NCI-H2171 treated with DMSO at 0.1 percent for 48 hours (cell line): ENCODE measurements around the gene RFX2.
A peak's percentile ranks its signal among the peaks of the same experiment; 100 is the strongest.
"Not testable (repeated sequence)": the region's sequence is repeated elsewhere in the genome, so short reads cannot be mapped to it uniquely, and the experiment has no call there.

Experiments used
- DNase-seq: peaks from one replicate; lab custom pipeline; 2025; lab: John Stamatoyannopoulos, UW

The RFX2 gene

DNA sequence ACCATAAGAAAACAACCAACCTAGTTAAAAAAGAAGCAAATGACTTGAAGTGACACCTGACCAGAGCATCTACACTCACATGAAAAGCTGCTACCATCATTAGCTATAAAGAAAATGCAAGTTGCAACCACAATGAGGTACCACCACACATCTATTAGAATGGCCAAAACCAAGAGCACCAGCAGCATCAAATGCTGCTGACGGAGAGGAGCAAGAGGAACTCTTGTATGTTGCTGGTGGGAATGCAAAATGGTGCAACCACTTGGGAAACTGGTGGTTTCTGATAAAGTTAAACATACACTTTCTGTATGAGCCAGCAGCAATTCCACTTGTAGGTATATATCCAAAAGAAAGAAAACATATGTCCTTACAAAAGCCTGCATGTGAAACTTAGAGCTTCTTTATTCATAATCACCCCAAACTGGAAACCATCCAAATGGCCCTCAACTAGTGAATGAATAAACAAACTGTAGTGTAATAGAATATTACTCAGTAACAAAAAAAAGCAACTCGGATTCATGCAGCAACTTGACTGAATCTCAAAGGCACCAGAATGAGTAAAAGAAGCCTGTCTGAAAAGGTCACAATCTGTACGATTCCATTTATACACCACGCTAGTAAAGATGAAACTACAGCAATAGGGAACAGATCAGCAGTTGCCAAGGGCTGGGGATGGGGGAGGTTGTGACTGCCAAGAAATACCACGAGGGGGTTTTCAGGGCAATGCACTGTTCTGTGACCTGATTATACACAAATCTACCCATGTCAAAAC lies 71.5 kb downstream of the RFX2 start:
- DNase-seq: peak; percentile 17

DNA sequence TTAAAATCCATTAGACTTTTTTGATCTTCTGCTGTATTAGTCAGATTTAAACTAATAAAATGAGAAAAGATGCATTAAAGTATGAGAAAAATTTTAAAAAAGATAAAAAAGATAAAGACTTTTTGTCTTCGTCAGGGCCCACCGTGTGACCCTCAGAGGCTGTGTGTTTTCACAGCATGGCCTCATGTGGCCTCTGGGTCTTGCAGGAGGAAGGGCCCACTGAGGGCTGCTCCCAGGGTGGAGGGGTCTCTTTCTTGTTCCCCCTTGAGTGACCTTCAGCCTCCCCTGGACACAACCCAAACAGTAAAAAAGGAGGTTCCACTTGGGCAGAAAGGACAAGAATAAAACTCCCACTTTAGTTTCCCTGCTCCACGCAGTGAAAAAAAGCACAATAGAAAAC lies 75.3 kb downstream of the RFX2 start:
- DNase-seq: no peak

DNA sequence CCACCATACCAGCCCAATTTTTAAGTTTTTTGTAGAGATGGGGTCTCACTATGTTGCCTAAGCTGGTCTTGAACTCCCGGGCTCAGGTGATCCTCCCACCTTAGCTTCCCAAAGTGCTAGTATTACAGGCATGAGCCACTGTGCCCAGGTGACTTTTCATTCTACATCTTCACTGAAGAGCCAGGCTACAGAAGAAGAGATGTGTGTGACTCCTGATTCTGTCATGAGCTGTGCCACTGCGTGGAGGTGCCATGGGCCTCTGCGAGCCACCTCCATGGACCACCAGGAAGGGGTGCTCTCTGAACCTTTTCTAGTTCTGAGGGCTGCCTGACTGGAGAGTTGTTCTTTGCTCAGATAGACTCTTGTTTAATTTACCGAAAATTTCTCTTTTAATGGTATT lies 75.8 kb downstream of the RFX2 start:
- no peak for DNase-seq

DNA sequence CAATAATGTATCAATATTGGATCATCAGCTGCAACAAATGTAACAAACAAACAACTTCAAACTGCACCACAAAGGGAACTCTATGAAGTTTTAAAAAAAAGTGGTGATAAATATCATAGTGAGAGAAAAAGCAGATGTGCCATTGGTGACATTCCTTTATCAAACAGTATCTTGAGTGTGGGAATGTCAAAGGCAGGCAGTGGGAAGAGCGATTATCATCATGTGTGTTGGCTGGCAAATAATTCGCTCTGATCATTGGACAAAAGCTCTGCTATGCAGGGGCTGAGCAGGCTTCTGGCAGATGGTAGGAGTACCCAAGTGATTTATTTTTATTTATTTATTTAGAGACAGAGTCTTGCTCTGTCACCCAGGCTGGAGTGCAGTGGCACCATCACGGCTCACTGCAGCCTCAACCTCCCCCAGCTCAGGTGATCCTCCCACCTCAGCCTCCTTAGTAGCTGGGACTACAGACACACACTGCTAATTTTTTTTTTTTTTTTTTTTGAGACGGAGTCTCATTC lies 76.5 kb downstream of the RFX2 start:
- DNase-seq: no peak

DNA sequence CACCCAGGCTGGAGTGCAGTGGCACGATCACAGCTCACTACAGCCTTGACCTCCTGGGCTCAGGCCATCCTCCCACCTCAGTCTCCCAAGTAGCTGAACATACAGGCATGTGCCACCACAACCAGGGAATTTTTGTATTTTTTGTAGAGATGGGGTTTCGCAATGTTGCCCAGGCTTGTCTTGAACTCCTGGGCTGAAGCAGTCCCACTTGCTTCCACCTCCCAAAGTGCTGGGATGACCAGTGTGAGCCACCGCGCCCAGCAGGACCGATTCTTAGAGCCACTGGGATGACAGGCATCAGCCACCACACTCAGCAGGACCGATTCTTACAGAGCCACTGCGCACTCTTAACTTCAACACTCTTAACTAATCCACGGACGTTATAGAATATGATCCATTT lies 77.5 kb downstream of the RFX2 start:
- no peak for DNase-seq

DNA sequence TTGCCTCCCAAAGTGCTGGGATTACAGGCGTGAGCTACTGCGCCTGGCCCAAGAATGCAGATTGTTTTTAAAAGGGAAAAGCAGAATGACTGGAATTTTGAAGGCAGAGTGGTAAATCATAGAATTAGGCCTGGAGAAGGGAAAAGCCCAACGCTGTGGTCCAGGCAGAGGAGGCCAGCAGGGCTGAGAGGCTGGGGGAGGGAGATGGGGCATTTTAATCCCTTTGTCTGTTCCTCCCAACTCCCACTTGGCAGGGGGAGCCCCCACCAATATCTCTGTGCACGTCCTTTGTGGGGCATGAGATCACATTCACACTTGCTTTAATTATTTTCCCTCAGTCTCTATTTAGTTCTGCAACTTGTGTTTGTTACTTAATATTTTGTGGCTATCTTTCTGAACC lies 77.9 kb downstream of the RFX2 start:
- no peak for DNase-seq

DNA sequence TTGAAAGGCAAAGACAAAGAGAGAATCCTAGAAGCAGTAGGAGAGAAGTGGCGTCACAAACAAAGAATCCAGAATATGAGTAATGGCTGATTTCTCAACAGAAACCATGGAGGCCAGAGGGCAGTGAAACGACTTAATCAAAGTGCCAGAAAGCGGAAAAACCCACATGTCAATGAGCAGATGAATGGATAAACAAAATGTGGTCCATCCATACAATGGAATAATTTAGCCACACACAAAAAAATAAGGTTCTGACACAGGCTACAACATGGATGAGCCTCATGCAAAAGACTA lies 80.1 kb downstream of the RFX2 start:
- no peak for DNase-seq

DNA sequence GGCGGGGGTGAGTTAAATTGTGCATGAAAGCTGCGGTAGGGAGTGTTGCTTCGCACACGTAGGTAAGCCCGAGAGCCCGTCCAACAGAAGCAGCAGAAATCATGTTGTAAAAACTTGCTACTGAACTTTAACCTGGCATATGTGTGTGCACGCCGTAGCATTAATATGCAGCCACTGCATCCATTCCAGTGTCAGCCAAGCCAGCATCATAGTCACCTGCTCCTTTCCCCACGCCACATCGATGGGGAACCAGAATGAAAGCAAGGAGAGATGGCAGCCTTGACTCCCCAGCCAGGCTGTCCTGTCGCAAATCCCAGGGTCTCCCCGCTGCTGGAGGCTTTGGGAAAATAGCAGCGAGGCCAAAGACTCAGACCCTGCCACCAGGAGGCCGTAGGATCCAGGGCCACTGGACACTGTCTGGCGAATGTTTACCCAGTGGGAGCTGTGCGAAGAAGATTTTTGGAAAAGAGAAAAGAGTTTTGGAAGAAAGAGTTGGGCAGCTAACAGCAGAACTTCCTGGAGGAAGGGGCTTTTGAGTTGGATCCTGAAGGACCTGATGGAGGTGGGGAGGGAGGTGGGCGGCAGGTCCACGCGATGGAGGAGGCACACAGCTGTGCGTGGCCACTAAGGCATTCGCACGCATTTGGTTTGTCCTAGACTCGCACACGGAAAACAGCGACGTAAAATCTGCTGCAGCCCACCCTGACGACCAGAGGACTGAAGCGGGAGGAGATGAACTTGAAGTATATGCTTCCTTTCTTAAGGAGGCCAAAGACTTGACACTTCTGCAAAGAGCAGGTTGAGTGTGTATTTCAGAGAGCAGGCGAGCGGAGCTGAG lies 83.7 kb downstream of the RFX2 start:
- no peak for DNase-seq

DNA sequence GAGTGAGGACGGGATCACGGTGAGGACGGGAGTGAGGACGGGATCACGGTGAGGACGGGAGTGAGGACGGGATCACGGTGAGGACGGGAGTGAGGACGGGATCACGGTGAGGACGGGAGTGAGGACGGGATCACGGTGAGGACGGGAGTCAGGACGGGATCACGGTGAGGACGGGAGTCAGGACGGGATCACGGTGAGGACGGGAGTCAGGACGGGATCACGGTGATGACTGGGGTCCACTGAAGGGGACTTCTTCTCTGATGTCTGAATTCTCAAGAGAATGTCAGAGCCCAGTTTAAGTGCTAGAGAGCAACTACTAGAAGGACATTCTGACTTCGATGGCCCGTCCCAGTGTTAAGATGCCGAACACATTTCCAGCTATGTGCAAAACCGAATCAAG lies 85.5 kb downstream of the RFX2 start:
- not testable (repeated sequence) for DNase-seq

DNA sequence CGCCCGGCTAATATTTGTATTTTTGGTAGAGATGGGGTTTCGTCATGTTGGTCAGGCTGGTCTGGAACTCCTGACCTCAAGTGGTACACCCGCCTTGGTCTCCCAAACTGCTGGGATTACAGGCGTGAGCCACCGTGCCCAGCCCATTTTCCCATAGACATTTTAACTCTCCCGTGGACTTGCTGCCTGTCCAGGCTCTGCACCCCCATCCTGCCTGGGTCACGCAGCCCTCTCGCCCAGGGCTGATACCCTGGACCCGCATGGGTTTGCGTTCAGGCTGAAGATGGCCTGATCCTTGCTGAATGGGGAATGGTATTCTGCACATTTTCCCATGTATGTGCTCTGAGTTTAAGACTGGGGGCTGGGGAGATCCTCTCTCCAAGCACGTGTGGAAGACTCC lies 86.4 kb downstream of the RFX2 start:
- DNase-seq: no peak

DNA sequence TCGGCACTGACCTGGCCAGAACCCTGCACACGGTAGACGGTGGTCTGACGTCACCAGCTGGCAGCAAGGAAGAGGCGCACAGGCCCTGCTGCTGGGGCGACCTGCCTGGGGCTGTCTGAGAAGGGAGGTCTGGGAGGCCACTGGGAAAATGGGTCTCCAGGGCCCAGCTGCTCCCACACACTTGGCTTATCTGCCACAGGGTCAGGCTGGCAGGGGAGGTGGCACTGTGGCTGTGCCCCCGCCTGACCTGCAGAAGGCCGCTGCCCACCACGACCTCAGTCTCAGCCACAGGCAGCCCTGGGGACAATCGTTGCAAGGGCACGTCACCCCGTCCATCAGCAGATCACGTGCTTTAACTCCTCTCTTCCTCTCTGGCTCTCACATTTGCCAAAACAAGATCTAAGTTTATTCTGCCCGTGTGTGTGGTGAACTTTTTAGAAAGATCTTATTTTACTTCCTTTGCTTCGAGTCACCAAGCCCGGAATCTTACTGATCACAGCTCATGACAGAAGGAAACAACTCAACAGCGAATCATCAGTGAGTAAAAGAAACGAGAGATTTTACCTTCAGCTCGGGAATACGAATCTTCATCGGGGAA lies 87.1 kb downstream of the RFX2 start:
- no peak for DNase-seq

DNA sequence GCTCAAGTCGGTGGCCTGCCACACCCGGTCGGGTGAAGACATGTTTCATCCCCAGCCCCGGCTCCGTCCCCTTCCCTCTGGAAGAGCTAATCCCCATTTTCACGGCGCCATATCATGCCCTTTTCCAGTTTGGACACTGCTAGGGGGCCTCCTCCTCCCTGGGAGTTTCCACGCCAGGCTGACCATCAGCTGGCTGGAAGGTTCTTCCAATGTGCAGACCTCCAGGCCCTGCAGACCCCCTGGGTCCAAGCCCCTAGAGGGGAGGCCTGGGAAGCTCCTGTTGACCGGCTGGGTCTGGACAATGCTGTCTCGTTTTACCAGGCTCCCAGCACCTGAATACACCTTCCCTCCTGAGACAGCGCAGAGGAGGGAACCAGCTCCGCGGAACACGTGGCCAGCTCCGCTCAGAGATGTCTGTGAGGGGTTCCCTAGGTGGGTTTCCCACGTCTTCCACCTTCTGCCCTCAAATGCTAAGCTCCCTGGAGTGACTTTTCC lies 87.7 kb downstream of the RFX2 start:
- DNase-seq: no peak

DNA sequence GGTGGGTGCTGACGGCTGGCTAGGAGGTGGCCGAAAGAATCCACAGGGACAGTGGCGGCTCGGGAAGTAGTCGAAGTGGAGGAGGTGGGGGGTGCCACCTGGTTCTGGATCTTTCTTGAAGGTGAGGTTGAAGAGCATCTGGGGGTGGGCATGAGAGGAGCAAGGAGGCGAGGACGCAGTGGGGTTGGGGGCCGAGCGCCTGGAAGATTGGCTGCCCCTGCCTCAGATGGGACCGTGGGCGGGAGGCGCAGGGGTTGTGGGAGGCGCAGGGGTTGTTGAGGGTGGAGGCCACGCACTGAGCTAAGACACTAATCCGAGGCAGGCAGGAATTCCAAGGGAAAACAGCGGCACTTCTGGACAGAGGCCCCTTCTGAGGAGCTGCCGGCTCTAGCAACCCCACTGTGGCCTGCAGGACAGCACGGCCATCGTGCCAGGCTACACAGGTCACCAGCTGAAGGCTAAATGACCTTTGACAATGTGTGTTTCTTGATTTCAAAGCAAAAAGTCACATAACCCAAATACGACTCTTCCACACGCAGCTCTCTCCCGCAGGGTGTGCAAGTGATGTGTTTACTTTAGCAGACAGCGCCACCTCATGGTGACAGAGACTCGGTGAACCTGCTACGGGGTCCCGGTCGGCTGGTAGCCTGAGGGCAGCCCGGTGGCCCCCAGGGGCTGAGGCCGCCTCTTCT lies 88.3 kb downstream of the RFX2 start:
- DNase-seq: peak; percentile 26

DNA sequence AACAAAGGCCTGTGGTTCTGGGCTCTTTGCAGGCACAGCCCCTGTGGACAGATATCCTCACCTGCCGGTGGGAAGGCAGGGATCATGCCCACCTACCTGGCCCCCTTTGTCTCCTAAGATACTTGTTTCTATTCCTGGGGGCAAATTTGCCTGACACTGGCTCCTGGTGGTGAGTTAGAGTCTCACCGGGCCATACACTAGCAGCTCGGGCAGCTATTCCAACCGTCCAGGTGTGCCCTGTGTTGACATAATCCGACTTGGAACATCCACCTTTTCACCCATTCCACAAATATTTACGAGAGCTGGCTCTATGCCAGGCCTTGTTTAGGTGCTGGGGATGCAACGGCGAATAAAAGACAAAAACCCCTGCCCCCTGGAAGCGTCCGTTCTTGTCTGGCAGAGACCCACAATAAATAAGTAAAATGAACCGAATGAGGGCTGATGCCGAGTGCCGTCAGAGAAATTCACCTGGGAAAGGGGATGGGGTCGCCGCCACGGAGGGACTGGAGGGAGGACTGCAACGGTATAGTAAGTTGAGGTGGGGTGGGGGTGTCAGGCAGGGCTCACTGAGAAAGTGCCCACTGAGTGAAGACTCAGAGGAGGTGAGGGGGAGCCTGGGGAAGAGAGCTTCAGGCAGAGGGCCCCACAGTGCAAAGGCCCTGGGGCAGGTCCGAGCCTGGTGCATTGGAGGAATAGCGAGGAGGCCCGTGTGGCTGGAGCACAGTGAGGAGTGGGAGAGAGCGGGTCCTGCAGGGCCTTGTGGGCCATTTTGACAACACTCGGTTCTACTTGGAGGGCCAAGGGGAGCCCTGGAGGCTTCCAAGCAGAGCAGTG lies 89.1 kb downstream of the RFX2 start:
- DNase-seq: no peak

DNA sequence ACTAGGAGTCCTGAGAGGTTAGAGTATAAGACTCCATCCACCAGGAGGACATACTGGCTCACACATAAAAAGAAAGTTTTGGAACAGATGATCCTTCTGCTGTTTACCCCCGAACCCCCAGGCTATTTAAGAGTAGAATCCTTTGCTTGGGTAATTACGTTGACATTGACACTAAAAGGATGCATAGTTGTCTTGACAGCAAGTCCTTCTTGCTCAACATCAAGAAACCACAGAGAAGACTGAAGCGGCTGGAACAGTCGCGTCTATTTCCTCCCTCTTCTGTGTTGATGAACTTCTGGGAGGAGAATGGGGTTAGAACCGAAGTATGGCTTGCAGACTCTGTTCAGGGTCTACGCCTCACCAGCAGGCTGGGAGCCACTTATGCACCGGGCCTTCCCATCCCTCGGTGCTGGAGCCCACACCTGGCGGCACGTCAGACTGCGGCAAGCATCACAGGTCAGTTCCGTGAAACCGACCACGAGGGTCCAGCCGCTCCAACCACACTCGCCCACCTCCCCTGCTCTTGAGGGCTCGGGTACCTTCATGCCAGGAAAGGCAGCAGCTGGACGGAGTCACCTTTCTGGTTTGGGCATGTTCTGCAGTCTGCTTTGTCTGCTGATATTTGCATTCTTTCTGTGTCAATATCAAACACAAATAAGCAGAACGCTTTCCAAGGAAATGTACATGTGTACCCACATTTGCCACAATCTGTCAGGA lies 90.0 kb downstream of the RFX2 start:
- no peak for DNase-seq

DNA sequence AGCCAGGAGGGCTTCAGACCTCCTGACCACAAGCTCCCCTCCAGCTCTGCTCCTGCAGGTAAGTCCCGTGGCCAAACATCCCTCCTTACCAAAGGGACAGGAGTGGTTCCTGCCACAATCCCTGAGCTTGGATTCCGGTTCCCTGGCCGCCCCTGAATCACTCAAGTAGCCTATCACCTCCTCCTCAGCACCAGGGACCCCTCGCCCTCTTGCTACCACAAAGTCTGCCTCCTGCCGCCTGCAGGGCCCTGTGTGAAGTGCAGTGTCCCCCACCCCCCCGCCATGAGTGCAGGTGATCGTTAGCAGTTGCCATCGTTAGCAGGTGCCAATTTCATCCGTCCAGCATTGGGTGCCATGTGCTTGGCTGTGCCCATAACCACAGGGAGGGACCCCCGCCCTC lies 91.5 kb downstream of the RFX2 start:
- DNase-seq: no peak

DNA sequence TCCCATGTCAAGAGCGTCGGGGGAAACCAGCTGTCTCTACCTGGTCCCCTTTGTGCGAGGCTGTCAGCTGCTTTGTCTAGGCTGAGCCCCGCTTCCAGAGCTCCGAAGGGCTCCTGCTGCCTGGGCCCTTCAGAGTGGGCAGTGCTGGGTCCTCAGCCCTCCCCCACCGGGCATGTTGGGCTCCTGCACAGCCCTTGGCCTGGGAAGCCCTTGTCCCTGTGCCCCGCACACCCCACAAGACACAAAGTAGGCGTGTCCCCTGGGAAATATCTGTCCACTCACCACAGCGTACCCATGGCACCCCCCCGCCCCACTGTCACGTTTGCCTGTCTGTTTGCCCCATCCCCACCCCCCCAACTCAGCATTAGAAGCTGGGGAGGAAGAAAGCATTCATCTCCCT lies 92.7 kb downstream of the RFX2 start:
- no peak for DNase-seq

DNA sequence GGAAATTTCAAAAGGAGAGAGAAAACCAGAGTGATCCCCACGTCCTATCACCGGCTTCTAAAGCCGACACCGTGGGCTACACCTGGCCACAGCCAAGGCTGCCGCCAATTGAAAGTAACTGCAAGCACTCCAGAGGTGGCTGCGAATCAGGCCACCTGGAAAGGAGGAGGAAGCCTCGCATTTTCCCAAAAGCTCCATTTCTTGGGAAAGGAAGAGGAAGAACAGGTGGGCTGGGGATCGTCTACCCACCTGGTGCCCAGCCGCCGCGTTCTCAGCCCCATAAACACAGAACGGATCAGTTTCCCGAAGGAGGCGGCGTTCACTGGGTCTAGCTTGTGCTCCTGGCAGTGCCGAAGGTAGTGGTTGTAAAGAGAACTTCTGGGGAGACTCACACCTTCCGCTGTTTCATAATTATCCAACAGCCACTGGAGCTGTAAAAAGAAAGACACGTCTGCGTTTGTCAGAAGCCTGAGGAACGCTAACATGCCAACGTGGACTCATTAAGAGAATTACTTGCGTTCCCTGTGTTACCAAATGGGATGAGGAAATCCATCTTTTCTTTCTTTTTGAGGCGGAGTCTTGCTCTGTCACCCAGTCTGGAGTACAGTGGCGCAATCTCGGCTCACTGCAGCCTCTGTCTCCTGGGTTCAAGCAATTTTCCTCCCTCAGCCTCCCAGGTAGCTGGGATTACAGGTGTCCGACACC lies 94.3 kb downstream of the RFX2 start:
- no peak for DNase-seq

DNA sequence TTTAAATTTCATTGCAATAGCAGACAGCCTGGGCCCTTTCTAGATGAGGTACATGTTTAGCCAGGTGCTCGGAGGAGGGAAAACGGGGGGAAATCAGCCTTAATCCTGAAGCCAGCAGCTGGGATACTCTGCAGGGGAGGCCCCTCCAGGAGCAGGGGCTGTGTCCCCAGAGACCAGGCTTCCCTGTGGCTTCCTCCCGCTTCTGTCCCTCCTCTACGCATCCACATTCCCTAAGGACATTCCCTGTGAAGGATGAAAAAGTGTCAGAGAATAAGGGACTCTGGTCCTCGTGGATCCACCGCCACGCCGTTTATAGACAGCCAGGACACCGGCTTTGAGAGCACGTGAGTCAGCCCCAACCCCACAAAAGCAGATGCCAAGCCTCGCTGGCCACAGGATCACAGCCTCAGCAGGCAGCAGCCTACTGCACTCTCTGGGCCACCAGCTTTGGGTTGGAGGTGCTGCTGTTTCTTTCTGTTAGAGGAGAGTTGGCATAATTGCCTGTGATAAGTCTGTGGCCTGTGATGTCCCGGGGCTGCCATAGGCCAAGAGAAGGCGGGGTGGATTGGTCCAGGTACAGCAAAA lies 95.7 kb downstream of the RFX2 start:
- DNase-seq: peak; percentile 35
